HCT116 (cell line): ENCODE results near the gene ZNF469.

Experiments used
- CTCF ChIP-seq, 3 experiments: fragments of 200-600 bp in 1 of 3; sonication (generic) in 1 of 3; IDR thresholded peaks in 2 of 3; conservative IDR thresholded peaks in 1 of 3; 2 replicates each; pipeline ENCODE4 v1.5.1; 2012 to 2017; ENCODE audit warnings: low read depth in 2 of 3, low read length in 2 of 3, antibody characterized with exemption in 1 of 3, borderline replicate concordance in 1 of 3, control low read depth in 1 of 3, mild to moderate bottlenecking in 1 of 3, mixed read lengths in 1 of 3, mixed run types in 1 of 3, moderate library complexity in 1 of 3; ENCODE audit not compliant: insufficient read depth in 1 of 3
- MAX ChIP-seq: IDR thresholded peaks from 2 replicates; pipeline ENCODE4 v1.6.1; 2012
- POLR2A ChIP-seq: IDR thresholded peaks from 2 replicates; pipeline ENCODE4 v1.7.0; 2011; ENCODE audit warnings: borderline replicate concordance; ENCODE audit not compliant: insufficient read depth, insufficient read length; ENCODE audit errors: extremely low read depth
- POLR2AphosphoS5 ChIP-seq: IDR thresholded peaks from 2 replicates; pipeline ENCODE4 v1.6.1; 2011; ENCODE audit warnings: mild to moderate bottlenecking, low read depth, low read length, moderate library complexity
- YY1 ChIP-seq: IDR thresholded peaks from 2 replicates; pipeline ENCODE4 v1.6.1; 2011; ENCODE audit warnings: low read length, low read depth, moderate library complexity, mild to moderate bottlenecking; ENCODE audit not compliant: insufficient replicate concordance; ENCODE audit errors: extremely low read depth

- TF ChIP-seq POLR2AphosphoS5 (no peak), POLR2A (no peak), CTCF (IDR thresholded peaks at IDR 0.05 in 2 of 3, conservative IDR thresholded peaks at IDR 0.05 in 1 of 3; ENCODE audit: borderline replicate concordance in 1 of 3, insufficient read depth in 1 of 3, low read depth in 2 of 3, low read length in 2 of 3) (no peak), MAX (no peak), YY1 (no peak)
Measured at GRCh38 chr16:88355093-88355388, 27.7 kb upstream of the ZNF469 start.
